Neuronal stem cell (in vitro differentiated cells): Measurements from ENCODE around the gene SGTA.
A peak's percentile ranks its signal among the peaks of the same experiment; 100 is the strongest.

Experiments used
- DNase-seq: peaks from one replicate; pipeline ENCODE4 v3.0.0-alpha.2; 2013; ENCODE audit warnings: low spot score
- H2AFZ ChIP-seq: one replicate; pipeline ENCODE4 v1.6.1; 2013; ENCODE audit warnings: mild to moderate bottlenecking, low read length, inconsistent platforms
- H2AK5ac ChIP-seq: 2 replicates; pipeline ENCODE4 v1.6.1; 2013; ENCODE audit warnings: low read depth, mild to moderate bottlenecking, inconsistent platforms, low read length, moderate library complexity, mixed read lengths
- H2BK120ac ChIP-seq: 2 replicates; pipeline ENCODE4 v1.6.1; 2013; ENCODE audit warnings: low read depth, mild to moderate bottlenecking, inconsistent platforms, low read length, moderate library complexity, mixed read lengths
- H2BK12ac ChIP-seq: one replicate; pipeline ENCODE4 v1.6.1; 2013; ENCODE audit warnings: low read length, inconsistent platforms
- H2BK15ac ChIP-seq: 2 replicates; pipeline ENCODE4 v1.6.1; 2013; ENCODE audit warnings: mild to moderate bottlenecking, low read length, inconsistent platforms, mixed read lengths
- H2BK5ac ChIP-seq: one replicate; pipeline ENCODE4 v1.6.1; 2013; ENCODE audit warnings: inconsistent platforms, mild to moderate bottlenecking, low read length, moderate library complexity
- H3K14ac ChIP-seq: one replicate; pipeline ENCODE4 v1.6.1; 2013; ENCODE audit warnings: low read length, inconsistent platforms
- H3K18ac ChIP-seq: 2 replicates; pipeline ENCODE4 v1.6.1; 2013; ENCODE audit warnings: low read length, inconsistent platforms
- H3K23ac ChIP-seq: 2 replicates; pipeline ENCODE4 v1.6.1; 2013; ENCODE audit warnings: low read depth, mild to moderate bottlenecking, mixed read lengths, low read length, inconsistent platforms; ENCODE audit not compliant: poor library complexity
- H3K27ac ChIP-seq: replicated peaks from 3 replicates; pipeline ENCODE4 v1.5.1; 2013; ENCODE audit warnings: low read length, inconsistent platforms
- H3K27me3 ChIP-seq, 3 experiments: 2 replicates each; pipeline ENCODE4 v1.6.1; 2013; ENCODE audit warnings: low read length in 3 of 3, mild to moderate bottlenecking in 2 of 3, inconsistent platforms in 1 of 3, low read depth in 1 of 3, mixed read lengths in 1 of 3, moderate library complexity in 1 of 3; ENCODE audit not compliant: control insufficient read depth in 3 of 3, insufficient read depth in 3 of 3
- H3K36me3 ChIP-seq, 2 donors: replicated peaks in 1 of 2; 2 replicates each; pipeline ENCODE4 v1.6.1; 2013; ENCODE audit warnings: low read length in 2 of 2; ENCODE audit not compliant: control insufficient read depth in 2 of 2, insufficient read depth in 2 of 2
- H3K4ac ChIP-seq: 2 replicates; pipeline ENCODE4 v1.6.1; 2013; ENCODE audit warnings: inconsistent platforms, mild to moderate bottlenecking, low read length, moderate library complexity
- H3K4me1 ChIP-seq, 2 donors: 1 replicate in 1 of 2; 2 replicates in 1 of 2; pipeline ENCODE4 v1.6.1; 2013; ENCODE audit warnings: low read length in 2 of 2, low read depth in 1 of 2; ENCODE audit not compliant: control insufficient read depth in 2 of 2, insufficient read depth in 1 of 2
- H3K4me2 ChIP-seq: one replicate; pipeline ENCODE4 v1.6.1; 2013; ENCODE audit warnings: mild to moderate bottlenecking, low read length, inconsistent platforms; ENCODE audit not compliant: insufficient read depth, poor library complexity, severe bottlenecking
- H3K4me3 ChIP-seq, 2 donors: 2 replicates each; pipeline ENCODE4 v1.5.1; 2013; ENCODE audit warnings: low read length in 2 of 2, mild to moderate bottlenecking in 2 of 2, inconsistent platforms in 1 of 2, moderate library complexity in 1 of 2
- H3K79me1 ChIP-seq: one replicate; pipeline ENCODE4 v1.6.1; 2013; ENCODE audit warnings: low read depth, mild to moderate bottlenecking, inconsistent platforms, low read length, moderate library complexity
- H3K9ac ChIP-seq: one replicate; pipeline ENCODE4 v1.6.1; 2013; ENCODE audit warnings: mild to moderate bottlenecking, low read depth, low read length, inconsistent platforms; ENCODE audit not compliant: poor library complexity
- H3K9me3 ChIP-seq, 2 donors: replicated peaks in 1 of 2; 2 replicates each; pipeline versions ENCODE3 to v1.6.1; 2013; ENCODE audit warnings: low read length in 2 of 2, mild to moderate bottlenecking in 2 of 2, inconsistent platforms in 1 of 2, low read depth in 1 of 2, mixed read lengths in 1 of 2, moderate library complexity in 1 of 2; ENCODE audit not compliant: control insufficient read depth in 2 of 2, insufficient read depth in 1 of 2
- H4K8ac ChIP-seq: one replicate; pipeline ENCODE4 v1.6.1; 2013; ENCODE audit warnings: low read depth, mild to moderate bottlenecking, inconsistent platforms, low read length, moderate library complexity
- H4K91ac ChIP-seq: one replicate; pipeline ENCODE4 v1.6.1; 2013; ENCODE audit warnings: low read length, low read depth, mild to moderate bottlenecking, inconsistent platforms; ENCODE audit not compliant: poor library complexity
- WGBS, 2 donors: extraction: QIAGEN DNeasy Blood & Tissue Kit; methylation state at CpG; one replicate each; pipeline ENCODE4 v1.1.7; 2013; ENCODE audit warnings: missing lambda C conversion rate in 2 of 2, mixed read lengths in 1 of 2; ENCODE audit not compliant: insufficient read length in 2 of 2, insufficient replicate concordance in 1 of 2; ENCODE audit errors: extremely low coverage in 2 of 2; 5-methylcytosine and 5-hydroxymethylcytosine counted together

SGTA gene

GRCh38 chr19:2734589-2735288 is 48.3 kb downstream of the SGTA start:
- H2BK120ac ChIP-seq = no peak overlapping the region
- H3K4ac ChIP-seq = no peak overlapping the region
- no peak overlapping the region for H2BK5ac ChIP-seq
- H2AK5ac ChIP-seq = no peak overlapping the region
- no CpG with 5 or more reads among the region's 26 CpGs for WGBS, 2 donors
- no peak overlapping the region for H2BK12ac ChIP-seq
- no peak for DNase-seq
- no peak overlapping the region for H4K8ac ChIP-seq
- H2AFZ ChIP-seq = no peak overlapping the region
- no peak overlapping the region for H3K9ac ChIP-seq
- no peak overlapping the region for H3K27ac ChIP-seq
- H3K4me3 ChIP-seq = peak overlapping the region in 1 of 2 donors; percentile 15
- H3K36me3 ChIP-seq = peaks cover 27 to 41% of the 10 kb centered on the region in 2 donors
- peak overlapping the region; percentile 25 for H3K23ac ChIP-seq
- peaks cover 0 to 7% of the 10 kb centered on the region in 2 donors for H3K9me3 ChIP-seq
- no peak overlapping the region for H2BK15ac ChIP-seq
- H3K79me1 ChIP-seq = peaks cover 20% of the 10 kb centered on the region
- H3K14ac ChIP-seq = no peak overlapping the region
- no peak overlapping the region for H3K4me2 ChIP-seq
- H3K4me1 ChIP-seq = peaks cover 3 to 15% of the 10 kb centered on the region in 2 donors
- H3K27me3 ChIP-seq = no peaks in the 10 kb centered on the region
- H3K18ac ChIP-seq = no peak overlapping the region
- no peak overlapping the region for H4K91ac ChIP-seq

- no peak overlapping the region for H3K27ac ChIP-seq
These were observed 49.0 kb downstream of the SGTA start for GRCh38 chr19:2733930-2734588.

GRCh38 chr19:2732883-2733282 is 50.2 kb downstream of the SGTA start:
- no peak overlapping the region for H3K4me3 ChIP-seq
- peaks cover 27 to 41% of the 10 kb centered on the region in 2 donors for H3K36me3 ChIP-seq
- H3K4ac ChIP-seq = no peak overlapping the region
- DNase-seq = no peak
- H3K9ac ChIP-seq = no peak overlapping the region
- H3K27ac ChIP-seq = no peak overlapping the region
- no peak overlapping the region for H2BK5ac ChIP-seq
- H2BK120ac ChIP-seq = no peak overlapping the region
- H4K91ac ChIP-seq = no peak overlapping the region
- no peak overlapping the region for H2BK15ac ChIP-seq
- peak overlapping the region; percentile 71 for H3K14ac ChIP-seq
- H3K18ac ChIP-seq = no peak overlapping the region
- H4K8ac ChIP-seq = no peak overlapping the region
- WGBS, 2 donors = no CpG with 5 or more reads among the region's 38 CpGs
- peaks cover 0 to 8% of the 10 kb centered on the region in 2 donors for H3K4me1 ChIP-seq
- H3K79me1 ChIP-seq = peaks cover 11% of the 10 kb centered on the region
- H3K9me3 ChIP-seq = peaks cover 0 to 7% of the 10 kb centered on the region in 2 donors
- no peak overlapping the region for H2BK12ac ChIP-seq
- no peak overlapping the region for H2AK5ac ChIP-seq
- H3K27me3 ChIP-seq = peaks cover 0 to under 1% (median 0%) of the 10 kb centered on the region in 3 experiments
- H2AFZ ChIP-seq = no peak overlapping the region
- no peak overlapping the region for H3K4me2 ChIP-seq
- no peak overlapping the region for H3K23ac ChIP-seq

More at GRCh38 chr19:2733930-2734588, 49.0 kb downstream of the SGTA start:
- peaks cover under 1 to 9% of the 10 kb centered on the region in 2 donors for H3K4me1 ChIP-seq
- H3K4ac ChIP-seq = no peak overlapping the region
- H2BK5ac ChIP-seq = no peak overlapping the region
- H2BK12ac ChIP-seq = no peak overlapping the region
- H2BK120ac ChIP-seq = no peak overlapping the region
- H4K8ac ChIP-seq = no peak overlapping the region
- DNase-seq = no peak
- peak overlapping the region; percentile 43 for H3K23ac ChIP-seq
- H3K36me3 ChIP-seq = peaks cover 27 to 41% of the 10 kb centered on the region in 2 donors
- H3K79me1 ChIP-seq = peaks cover 14% of the 10 kb centered on the region
- H3K4me3 ChIP-seq = peak overlapping the region in 1 of 2 donors; percentile 22
- H2AFZ ChIP-seq = no peak overlapping the region
- H2BK15ac ChIP-seq = no peak overlapping the region
- H2AK5ac ChIP-seq = no peak overlapping the region
- H3K4me2 ChIP-seq = no peak overlapping the region
- peaks cover 0 to 7% of the 10 kb centered on the region in 2 donors for H3K9me3 ChIP-seq
- no peak overlapping the region for H3K18ac ChIP-seq
- WGBS, 2 donors = no CpG with 5 or more reads among the region's 35 CpGs
- H4K91ac ChIP-seq = no peak overlapping the region
- H3K9ac ChIP-seq = peak overlapping the region; percentile 24
- no peak overlapping the region for H3K14ac ChIP-seq
- H3K27me3 ChIP-seq = no peaks in the 10 kb centered on the region

- no peak overlapping the region for H2BK120ac ChIP-seq
- no peak overlapping the region for H3K27ac ChIP-seq
- no CpG with 5 or more reads among the region's 33 CpGs for WGBS, 2 donors
- no peak overlapping the region for H3K23ac ChIP-seq
- no peak overlapping the region for H4K91ac ChIP-seq
- no peak overlapping the region for H2BK12ac ChIP-seq
- no peak overlapping the region for H2BK5ac ChIP-seq
- H3K14ac ChIP-seq = no peak overlapping the region
- H4K8ac ChIP-seq = no peak overlapping the region
- H3K4ac ChIP-seq = no peak overlapping the region
- peaks cover 0 to 7% (median 0%) of the 10 kb centered on the region in 3 experiments for H3K27me3 ChIP-seq
- no peak overlapping the region for H2AFZ ChIP-seq
- peaks cover 0 to 8% of the 10 kb centered on the region in 2 donors for H3K4me1 ChIP-seq
- H2BK15ac ChIP-seq = no peak overlapping the region
- H3K9me3 ChIP-seq = peaks cover 0 to 7% of the 10 kb centered on the region in 2 donors
- peaks cover 27 to 41% of the 10 kb centered on the region in 2 donors for H3K36me3 ChIP-seq
- H3K4me2 ChIP-seq = no peak overlapping the region
- no peak overlapping the region for H3K18ac ChIP-seq
- no peak for DNase-seq
- H2AK5ac ChIP-seq = no peak overlapping the region
- no peak overlapping the region for H3K4me3 ChIP-seq
- H3K79me1 ChIP-seq = peaks cover 11% of the 10 kb centered on the region
- H3K9ac ChIP-seq = no peak overlapping the region
These were observed 50.8 kb downstream of the SGTA start for GRCh38 chr19:2732157-2732725.
